Measurements from ENCODE around the gene EPAS1.

- no peak for TF ChIP-seq CTCF (IDR thresholded peaks at IDR 0.05)
- no peak for TF ChIP-seq POLR2A (IDR thresholded peaks at IDR 0.05)
Measured at GRCh38 chr2:46328829-46329228, 31.6 kb downstream of the EPAS1 start.

Data from adrenal gland (tissue), 5 donors.